Measurements from ENCODE around the gene TAC4.

Gene TAC4

GRCh38 chr17:49872754-49873377, 25.0 kb upstream of the TAC4 start:
- no peak for DNase-seq

DNA sequence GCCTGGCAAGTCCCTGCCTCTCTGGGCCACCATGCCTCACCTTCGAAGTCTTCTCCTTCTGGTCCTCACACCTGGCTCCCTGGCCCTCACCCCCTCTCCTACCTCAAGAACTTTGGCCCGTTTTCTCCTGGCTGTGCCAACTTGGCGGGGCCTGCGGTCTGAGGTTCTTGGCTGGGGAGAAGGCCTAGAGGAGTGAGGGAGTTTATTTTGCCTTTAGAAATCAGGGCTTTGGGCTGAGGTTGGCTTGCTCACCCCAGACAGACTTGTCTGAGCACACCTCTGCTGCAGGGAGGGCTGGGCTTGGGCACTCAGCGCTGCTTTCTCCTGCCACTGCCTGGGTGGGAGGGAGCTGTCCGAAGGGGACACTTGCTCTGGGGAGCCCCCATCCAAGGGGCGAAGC, 23.3 kb upstream of the TAC4 start:
- DNase-seq, result no peak

GRCh38 chr17:49870298-49870697, 22.4 kb upstream of the TAC4 start:
- no peak for DNase-seq

- DNase-seq, result no peak
Measured at GRCh38 chr17:49869038-49869374, 21.1 kb upstream of the TAC4 start.

- DNase-seq, result no peak
Measured at GRCh38 chr17:49866882-49867413, 19.1 kb upstream of the TAC4 start.

DNA sequence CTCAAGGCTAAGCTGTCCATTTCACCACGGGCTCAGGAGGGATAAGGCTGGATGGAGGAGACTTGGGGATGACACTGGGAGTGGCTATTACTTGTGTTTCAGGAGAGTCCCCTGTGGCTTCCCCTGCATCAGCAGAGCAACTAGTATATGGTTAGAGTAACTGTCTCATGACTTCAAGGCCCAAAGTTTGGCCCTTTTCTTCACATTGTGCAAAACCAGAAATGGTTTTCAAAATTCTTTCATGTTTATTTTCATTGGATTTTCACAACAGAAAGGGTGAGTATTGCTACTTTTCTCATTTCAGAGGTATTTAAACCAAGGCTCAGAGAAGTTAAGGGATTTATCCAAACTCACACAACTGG, 18.1 kb upstream of the TAC4 start:
- no peak for DNase-seq

DNA sequence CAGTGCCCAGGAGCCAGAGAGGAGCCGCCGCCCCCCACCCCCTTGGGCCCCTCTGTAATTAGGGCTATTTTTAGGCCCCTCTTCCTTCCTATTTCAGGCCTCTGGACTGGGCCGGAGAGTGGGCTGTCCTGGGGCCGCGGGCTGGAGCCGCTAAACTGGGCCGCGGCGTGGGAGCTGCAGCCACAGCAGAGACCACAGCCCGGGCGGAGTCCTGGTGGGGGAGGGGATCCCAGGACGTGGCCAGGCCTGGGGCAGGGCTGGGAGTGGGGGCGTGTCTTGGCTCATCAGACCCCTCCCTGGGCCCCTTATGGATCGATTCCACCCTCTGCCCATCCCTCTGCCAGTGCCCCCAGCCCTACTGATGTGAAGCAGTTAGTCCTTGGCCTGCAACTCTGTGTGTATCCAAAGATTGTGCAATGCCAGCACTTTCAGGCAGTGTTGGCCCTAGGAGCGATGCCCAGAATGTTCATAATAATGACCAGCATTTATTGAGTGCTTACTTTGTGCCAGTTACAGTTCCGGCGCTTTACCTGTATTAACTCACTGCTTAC, 15.0 kb upstream of the TAC4 start:
- no peak for DNase-seq

- DNase-seq, result peak; percentile 50
Measured at GRCh38 chr17:49861150-49861884, 13.4 kb upstream of the TAC4 start.

DNA sequence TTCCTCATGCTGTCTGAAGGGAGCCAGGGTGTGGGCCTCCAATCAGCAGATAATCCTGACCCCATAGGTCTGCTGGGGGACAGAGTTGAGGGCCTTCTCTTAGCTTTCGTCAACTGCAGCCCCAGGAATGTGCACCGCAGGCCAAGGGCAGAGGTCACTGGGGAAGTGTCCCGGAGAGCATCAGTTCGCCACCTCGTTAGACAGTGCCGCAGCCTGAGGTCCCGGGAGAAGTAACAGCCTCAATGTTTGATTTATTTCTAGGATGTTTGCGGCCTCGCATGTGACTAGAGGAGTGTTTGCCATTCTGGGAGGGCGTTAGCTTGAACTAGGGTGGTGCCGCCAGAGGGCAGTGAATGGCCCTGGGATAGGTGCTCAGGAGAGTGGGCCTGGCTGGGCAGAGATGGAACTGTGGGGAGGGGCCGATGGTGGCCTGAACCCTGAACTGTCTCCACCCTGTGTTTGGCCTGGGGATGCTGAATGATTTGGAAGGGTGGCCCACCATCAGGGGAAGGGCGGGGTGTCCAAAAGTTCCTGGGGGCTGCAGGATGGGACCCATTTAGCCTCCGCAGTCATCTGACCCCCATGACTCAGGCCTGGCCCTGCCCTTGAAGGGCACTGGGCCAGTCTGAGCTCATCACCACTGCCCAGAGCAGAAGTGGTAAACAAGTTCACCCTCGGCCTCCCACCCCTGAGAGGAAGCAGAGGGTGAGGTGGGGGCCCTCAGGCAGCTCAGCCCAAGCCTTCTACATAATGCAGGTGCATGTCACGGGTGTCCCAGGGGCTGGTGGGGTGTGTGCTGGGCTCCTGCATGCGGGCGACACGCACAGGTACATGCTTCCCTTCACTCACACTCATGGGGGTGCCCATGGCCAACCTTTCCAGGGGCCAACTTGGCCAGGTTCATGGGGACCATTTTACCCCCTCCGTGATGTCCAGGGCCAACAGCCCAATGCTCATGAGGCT, 12.4 kb upstream of the TAC4 start:
- DNase-seq, result no peak

- no peak for DNase-seq
Measured at GRCh38 chr17:49858796-49859195, 10.9 kb upstream of the TAC4 start.

DNA sequence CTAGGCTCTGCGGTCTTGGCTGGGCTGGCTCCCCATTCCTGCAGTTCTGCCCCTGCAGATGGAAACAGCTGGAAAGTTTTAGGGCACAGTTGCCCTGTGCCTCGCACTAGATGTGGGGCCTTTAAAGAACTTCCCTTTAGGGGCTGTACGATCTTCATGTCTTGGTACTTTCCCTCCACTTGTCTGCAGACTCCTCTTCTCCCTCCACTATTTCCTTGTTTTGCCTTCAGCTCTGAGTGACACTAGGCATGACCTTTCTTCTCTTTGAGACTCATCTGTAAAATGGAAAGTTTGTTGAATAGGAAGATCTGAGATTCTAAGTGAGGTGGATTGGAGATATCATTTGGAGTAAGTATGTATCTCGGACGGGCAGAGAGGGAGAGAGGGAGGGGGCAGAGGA, 6.3 kb upstream of the TAC4 start:
- DNase-seq, result no peak

- DNase-seq, result no peak
Measured at GRCh38 chr17:49853470-49854015, 5.7 kb upstream of the TAC4 start.

GRCh38 chr17:49851387-49852291, 3.8 kb upstream of the TAC4 start:
- peak; percentile 61 for DNase-seq

DNA sequence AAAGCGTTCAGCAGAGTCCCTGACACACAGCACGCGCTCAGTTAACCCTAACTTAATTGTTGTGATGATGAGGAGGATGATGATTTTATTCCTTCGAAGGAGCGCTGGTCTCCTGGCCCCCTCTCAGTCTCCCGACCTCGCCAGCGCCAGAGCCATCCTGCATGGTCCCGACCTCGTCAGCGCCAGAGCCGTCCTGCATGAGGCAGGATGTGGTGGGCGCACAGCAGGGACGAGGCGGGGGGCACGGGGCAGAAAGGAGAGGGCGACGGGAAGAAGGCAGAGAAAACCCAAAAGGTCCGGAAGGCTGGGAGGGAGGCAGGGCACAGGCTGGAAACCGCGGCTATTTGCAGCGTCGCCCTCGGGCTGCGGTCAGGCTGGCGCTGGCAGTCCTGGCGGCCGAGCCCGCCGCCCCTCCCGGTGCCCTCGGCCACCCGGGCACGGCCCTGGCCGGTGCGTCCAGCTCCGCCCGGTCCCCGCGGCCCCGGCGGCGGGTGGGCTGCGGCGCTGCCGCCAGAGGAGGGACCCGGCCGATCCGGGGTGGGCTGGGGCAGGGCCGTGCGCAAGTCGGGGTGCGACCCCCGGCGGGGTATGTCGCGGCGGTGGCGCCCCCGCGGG, 3.0 kb upstream of the TAC4 start:
- no peak for DNase-seq

DNA sequence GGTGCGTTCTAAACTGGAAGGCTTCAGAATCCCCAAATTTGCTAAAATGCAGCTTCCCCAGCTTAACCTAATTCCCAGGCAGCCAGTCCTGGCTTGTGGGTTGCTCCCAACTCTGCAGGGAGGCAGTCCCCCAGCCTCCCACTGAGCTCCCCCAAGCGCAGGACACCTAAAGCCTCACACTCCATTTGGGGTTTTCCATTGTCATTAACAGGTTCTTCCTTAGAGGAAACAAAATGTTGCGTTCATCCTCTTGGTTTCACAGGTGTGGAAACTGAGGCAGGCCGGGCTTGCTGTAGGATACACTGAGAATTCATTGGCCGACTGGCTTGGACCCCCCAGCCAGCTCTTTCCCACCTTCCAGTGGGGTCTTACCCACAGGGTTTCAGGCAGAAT, 2.3 kb upstream of the TAC4 start:
- DNase-seq, result no peak

- DNase-seq, result no peak
Measured at GRCh38 chr17:49848739-49849138, 870 bp upstream of the TAC4 start.

DNA sequence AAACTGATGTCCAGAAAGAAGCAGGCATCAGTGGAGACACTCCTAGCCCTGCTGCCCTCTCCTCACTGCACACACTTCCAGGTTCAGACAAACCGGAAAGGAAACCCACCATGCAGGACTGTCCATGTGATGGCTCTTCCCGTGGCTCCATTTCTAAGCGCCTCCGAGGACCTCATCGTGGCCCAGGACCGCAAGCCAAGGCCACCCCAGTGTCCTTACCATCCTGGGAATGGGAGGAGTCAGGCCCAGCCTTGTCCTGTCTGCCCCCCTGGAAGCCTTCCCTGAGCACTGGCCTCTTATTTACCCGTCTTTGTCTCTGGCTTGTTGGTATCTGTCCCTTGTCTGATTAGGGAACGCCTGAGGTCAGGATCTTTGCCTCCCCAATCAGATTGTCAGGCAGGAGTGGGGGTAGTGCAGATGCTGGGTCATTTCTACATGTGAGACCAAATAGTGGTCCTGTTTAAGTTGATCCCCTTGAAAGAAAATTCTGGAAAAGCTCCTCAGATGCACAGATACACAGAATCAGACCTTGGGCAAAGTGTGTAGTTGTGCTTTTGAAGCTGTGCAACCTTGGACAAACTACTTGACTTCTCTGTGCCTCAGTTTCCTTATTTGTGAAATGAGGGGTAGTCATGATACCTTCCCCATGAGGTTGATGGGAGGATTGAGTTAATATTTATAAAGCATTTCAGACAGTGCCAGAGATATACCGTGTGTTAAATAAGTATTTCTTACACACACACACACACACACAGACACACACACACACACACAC, 744 bp downstream of the TAC4 start:
- DNase-seq, result no peak

DNA sequence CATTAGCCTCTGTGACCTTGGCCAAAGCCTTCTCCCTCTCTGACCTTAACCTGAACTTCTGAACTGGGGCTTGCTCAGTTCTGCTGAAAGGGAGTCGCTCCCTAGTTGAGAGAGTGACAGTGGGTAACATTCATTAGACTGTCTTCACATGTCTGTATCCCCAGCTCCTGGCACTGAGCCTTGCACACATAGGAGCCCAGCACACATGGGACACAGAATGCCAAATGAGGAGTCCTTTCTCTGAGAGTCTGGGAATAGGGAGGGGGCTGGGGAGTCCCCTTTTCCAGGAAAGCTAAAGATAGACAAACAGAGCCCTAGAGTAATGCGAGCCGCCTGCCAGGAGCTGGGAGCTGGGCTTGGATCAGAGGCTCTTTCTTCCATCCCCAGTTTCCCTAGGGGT, 2.5 kb downstream of the TAC4 start:
- DNase-seq, result no peak

- DNase-seq, result no peak
Measured at GRCh38 chr17:49843774-49844350, 4.0 kb downstream of the TAC4 start.

DNA sequence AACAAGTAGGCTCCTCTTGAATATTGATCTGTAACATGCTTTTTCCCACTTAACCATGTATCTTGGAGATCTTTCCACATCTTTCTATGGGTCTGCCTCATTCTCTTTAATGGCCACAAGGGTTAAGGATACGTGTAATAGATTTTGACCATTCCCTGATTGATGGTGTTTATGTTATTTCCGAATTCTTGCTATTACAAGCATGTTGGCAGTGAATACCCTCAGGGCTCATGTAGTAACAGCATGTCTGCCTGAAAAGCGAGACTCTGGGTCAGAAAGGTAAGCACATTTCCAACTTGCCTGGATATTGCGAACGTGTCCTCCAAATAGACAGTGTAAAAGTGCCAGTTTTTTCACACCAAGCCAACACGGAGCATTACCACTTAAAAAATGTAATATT, 5.0 kb downstream of the TAC4 start:
- DNase-seq, result no peak
